ENCODE data around the gene CDKN1C.

CDKN1C gene

GRCh38 chr11:2890466-2891294, 5.1 kb upstream of the CDKN1C start:
- no peak for DNase-seq (ENCODE audit: low read depth)

GRCh38 chr11:2889362-2890273, 4.0 kb upstream of the CDKN1C start:
- no peak for DNase-seq (ENCODE audit: low read depth)

GRCh38 chr11:2888266-2888968, 2.8 kb upstream of the CDKN1C start:
- peak; percentile 82 for DNase-seq (ENCODE audit: low read depth)

- no peak for DNase-seq (ENCODE audit: low read depth)
These were observed 2.1 kb upstream of the CDKN1C start for GRCh38 chr11:2887515-2888195.

- DNase-seq (ENCODE audit: low read depth) = no peak
These were observed 1.4 kb upstream of the CDKN1C start for GRCh38 chr11:2886936-2887335.

- DNase-seq (ENCODE audit: low read depth) = no peak
These were observed 768 bp upstream of the CDKN1C start for GRCh38 chr11:2886191-2886894.

GRCh38 chr11:2885017-2885677, 428 bp downstream of the CDKN1C start:
- DNase-seq (ENCODE audit: low read depth) = no peak

GRCh38 chr11:2883979-2884815, 1.4 kb downstream of the CDKN1C start:
- no peak for DNase-seq (ENCODE audit: low read depth)

- no peak for DNase-seq (ENCODE audit: low read depth)
These were observed 2.0 kb downstream of the CDKN1C start for GRCh38 chr11:2883640-2883978.

- DNase-seq (ENCODE audit: low read depth) = no peak
These were observed 3.0 kb downstream of the CDKN1C start for GRCh38 chr11:2882396-2883110.

- no peak for DNase-seq (ENCODE audit: low read depth)
These were observed 3.6 kb downstream of the CDKN1C start for GRCh38 chr11:2881981-2882375.

- no peak for DNase-seq (ENCODE audit: low read depth)
These were observed 4.2 kb downstream of the CDKN1C start for GRCh38 chr11:2881076-2881980.

- DNase-seq (ENCODE audit: low read depth) = no peak
These were observed 4.9 kb downstream of the CDKN1C start for GRCh38 chr11:2880646-2881045.

GRCh38 chr11:2878782-2879181, 6.8 kb downstream of the CDKN1C start:
- no peak for DNase-seq (ENCODE audit: low read depth)

- no peak for DNase-seq (ENCODE audit: low read depth)
These were observed 8.1 kb downstream of the CDKN1C start for GRCh38 chr11:2877474-2877873.

GRCh38 chr11:2874963-2875362, 10.6 kb downstream of the CDKN1C start:
- no peak for DNase-seq (ENCODE audit: low read depth)

- DNase-seq (ENCODE audit: low read depth) = no peak
These were observed 14.4 kb downstream of the CDKN1C start for GRCh38 chr11:2870969-2871680.

Measured in stimulated activated CD8-positive, alpha-beta memory T cell treated with anti-CD3 and anti-CD28 coated beads, Interleukin-4, amount 100 ng/mL, for 24 hours (primary cell).